Fibroblast of skin of left biceps (primary cell): ENCODE results near the gene EMC8.

Source experiments
- DNase-seq, 2 experiments: peaks; one replicate each; pipeline ENCODE4 v3.0.0-alpha.2; 2013; ENCODE audit warnings: low read depth in 2 of 2

The EMC8 gene

DNA sequence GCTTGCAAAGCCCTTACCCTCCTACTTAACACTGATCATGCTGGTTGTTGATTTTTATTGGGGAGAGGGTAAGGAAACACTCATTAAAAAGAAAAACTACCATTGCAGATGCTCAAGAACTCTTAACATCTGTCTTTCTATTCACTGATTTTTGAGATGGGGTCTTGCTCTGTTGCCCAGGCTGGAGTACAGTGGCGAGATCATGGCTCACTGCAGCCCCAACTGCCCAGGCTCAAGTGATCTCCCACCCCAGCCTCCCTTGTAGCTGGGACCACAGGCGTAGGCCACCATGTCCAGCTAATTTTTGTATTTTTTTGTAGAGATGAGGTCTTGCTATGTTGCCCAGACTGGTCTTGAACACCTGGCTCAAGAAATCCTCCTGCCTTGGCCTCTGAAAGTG lies 14.5 kb downstream of the EMC8 start:
- DNase-seq: no peak

DNA sequence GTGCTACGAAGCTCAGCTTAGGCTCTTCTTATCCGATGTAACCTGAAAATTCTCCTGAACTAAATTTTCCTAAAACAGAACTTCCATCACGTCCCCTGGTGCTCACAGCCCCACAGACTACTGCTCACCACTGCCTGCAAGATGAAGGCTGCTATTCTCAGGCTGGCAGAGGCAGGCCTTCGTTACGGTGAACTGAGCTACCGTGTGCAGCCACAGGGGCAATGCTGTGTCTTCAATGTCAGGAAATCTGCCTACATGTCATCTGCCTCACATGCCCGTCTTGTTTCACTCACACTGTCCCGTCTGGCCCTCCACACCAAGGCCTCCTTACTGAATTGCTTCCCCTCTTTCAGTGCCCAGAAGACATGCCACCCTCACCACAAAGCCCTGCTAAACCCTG lies 15.9 kb downstream of the EMC8 start:
- no peak for DNase-seq

- no peak for DNase-seq
These were observed 16.9 kb downstream of the EMC8 start for GRCh38 chr16:85782451-85782850.

DNA sequence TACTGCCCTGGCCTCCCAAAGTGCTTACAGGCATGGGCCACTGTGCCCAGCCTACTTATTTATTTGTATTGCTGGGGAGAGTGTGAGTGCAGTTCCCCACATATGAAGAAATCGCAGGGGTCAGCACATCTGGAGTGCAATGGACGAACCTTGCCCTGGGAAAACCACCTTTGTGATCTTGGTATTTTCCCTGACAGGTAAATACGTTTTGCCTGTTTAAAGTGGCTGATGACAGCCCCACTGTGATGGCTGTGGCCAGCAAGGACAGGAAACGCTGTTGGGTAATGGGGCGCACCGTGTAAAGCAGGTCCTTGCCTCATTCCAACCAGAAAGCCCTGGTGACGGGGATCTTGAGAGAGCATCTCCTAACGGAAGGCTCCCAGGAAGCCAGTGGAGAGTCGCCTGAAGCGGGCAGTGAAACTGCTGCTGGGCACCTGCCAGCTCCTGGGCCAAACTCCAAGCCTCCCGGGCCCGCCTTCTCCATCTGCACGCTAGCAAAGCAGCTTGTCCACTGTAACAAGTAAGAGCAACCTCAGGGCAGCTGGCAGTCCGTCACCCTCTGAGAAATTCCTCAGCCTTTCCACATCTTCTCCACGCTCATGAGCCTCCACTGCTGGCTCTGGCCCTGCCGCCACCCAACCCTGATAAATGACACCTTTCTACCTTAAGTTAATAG lies 17.5 kb downstream of the EMC8 start:
- DNase-seq: no peak

- no peak for DNase-seq
These were observed 18.2 kb downstream of the EMC8 start for GRCh38 chr16:85781156-85781555.

- no peak for DNase-seq
These were observed 19.1 kb downstream of the EMC8 start for GRCh38 chr16:85780281-85780680.

- DNase-seq: no peak
These were observed 20.5 kb downstream of the EMC8 start for GRCh38 chr16:85778873-85779272.

DNA sequence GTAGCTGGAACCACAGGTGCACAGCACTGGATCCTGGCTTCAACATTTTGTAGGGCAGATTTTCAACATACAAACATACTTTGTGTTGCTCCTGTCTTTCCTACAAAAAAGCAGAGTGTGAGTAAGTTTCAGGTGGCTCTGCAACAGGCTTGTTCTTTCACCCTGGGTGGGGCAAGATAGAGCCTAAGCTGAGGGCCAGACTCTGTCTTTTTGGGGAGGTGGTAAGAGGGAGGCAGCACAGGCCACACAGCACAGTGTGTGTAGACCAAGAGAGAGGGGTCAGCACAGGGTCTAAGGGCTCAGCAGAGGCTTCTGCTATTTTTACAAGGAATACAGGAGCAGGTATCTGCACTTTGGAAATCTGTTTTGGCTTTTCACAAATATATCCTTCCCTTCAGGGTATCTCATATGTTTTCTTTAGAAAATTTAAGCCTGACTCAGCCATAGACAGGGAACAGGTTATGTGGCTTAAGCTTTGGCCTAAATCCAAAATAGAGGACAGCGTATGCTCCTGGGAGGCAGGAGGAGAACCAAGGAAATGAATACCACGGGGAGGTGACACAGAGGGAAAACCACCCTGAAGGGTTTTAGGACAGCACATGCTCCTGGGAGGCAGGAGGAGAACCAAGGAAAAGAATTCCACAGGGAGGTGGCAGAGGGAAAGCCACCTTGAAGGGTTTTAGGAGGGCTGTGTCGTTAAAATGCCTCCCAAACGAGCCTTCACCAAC lies 21.6 kb downstream of the EMC8 start:
- no peak for DNase-seq

- DNase-seq: no peak
These were observed 24.5 kb downstream of the EMC8 start for GRCh38 chr16:85774811-85775210.

DNA sequence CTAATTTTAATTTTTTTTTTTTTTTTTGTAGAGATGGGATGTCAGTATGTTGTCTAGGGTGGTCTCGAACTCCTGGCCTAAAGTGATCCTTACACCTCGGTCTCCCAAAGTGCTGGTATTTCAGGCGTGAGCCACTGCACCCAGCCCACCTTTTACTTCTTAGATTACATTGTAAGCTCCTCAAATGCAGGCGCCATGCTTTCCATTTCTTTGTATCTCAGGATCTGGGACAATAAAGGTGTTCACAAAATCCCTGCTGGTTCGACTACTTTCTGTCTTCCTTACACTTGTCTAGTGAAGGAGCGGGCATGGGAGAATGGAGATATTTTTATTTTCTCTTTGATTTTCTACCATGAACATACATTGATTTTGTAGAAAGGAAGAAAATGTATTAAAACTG lies 25.2 kb downstream of the EMC8 start:
- DNase-seq: no peak

GRCh38 chr16:85773044-85773443 lies 26.3 kb downstream of the EMC8 start:
- no peak for DNase-seq

- no peak for DNase-seq
These were observed 28.6 kb downstream of the EMC8 start for GRCh38 chr16:85770741-85771140.

- DNase-seq: no peak
These were observed 31.1 kb downstream of the EMC8 start for GRCh38 chr16:85768199-85768598.

GRCh38 chr16:85767531-85767930 lies 31.8 kb downstream of the EMC8 start:
- DNase-seq: peak; percentile 42 to 49

GRCh38 chr16:85765767-85766166 lies 33.6 kb downstream of the EMC8 start:
- no peak for DNase-seq

- no peak for DNase-seq
These were observed 34.1 kb downstream of the EMC8 start for GRCh38 chr16:85765211-85765610.

GRCh38 chr16:85763616-85764015 lies 35.7 kb downstream of the EMC8 start:
- no peak for DNase-seq

GRCh38 chr16:85762970-85763369 lies 36.4 kb downstream of the EMC8 start:
- no peak for DNase-seq

DNA sequence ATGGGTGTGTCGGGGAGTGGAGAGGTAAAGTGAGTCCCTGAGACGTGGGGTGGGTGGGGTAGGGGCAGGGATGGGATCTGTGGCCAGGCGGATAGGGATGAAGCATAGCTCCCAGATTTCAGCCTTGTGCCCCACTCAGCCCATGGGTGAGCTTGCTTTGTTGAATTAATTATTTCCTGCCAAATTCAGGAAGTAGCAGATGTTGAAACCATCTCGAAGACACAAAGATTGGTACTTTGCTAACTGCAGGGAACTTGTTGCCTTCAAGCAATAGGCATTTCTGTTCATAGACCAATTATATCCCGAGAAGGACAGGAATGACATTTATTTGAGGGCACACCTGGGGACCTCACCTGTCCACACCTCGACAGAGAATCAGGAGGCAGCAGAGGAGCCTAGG lies 37.5 kb downstream of the EMC8 start:
- no peak for DNase-seq

DNA sequence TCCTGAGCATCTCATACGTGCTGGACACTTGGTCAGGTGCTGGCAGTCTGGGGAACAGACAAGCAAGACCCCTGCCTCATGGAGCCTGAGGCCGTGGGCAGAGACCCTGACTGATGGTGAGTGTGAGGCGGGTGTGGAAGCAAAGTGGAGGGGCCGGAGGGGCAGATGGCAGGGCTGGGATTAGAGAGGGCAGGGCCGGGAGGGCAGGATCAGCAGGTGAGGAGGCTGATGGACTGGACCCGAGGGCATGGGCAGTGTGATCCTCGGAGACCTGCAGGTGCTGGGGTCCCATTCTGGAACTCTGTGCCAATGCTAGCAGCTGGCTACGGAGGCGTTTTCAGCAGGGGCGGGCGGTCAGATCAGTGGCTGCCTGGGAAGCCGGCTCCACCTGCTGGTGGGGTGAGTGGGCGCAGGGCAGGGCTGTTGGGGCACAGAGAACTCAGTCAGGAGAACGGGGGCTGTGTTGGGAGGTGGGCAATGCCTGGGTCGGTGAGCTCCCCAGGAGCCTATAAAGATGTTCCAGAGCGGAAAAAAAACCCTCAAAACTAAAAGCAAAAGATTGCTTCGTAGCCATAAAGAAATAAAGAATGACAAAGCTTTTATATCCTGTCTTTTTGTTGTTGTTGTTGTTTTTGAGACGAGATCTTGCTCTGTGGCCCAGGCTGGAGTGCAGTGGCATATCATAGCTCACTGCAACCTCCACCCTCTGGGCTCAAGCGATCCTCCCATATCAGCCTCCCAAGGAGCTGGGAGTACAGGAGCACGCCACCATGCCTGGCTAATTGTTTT lies 39.5 kb downstream of the EMC8 start:
- no peak for DNase-seq

DNA sequence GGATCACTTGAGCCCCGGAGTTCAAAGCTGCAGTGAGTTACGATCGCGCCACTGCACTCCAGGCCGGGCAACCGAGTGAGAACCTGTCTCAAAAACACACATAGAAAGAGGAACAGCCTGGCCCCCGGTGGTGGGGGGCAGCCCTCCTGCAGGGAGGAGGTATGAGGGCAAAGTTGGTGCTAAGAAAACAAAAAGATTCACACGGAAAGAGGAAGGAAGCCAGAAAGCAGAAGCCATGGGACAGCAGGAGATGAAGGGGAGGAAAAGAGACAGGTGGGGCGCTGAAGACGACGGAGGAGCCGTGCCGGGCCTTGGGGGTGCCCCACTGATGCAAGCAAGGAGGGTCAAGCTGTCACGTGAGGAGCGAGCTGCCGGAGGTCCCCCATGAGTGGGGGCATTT lies 40.2 kb downstream of the EMC8 start:
- no peak for DNase-seq

GRCh38 chr16:85757341-85757822 lies 42.0 kb downstream of the EMC8 start:
- DNase-seq: no peak
